H1 (cell line): ENCODE results near the gene PAIP1. TPM values are rescaled to one million over a fixed set of nuclear protein-coding genes. Genes with fewer than 3 reads are reported as not detected.

Source experiments
- CTCF ChIA-PET: fragments of 300-600 bp; sonication (Branson Sonifier 250); formaldehyde crosslinking; loops from one replicate; lab custom pipeline; 2021; ENCODE audit not compliant: partially characterized antibody; lab: Charles Lee
- POLR2A ChIA-PET: fragments of 300-600 bp; sonication (Branson Sonifier 250); formaldehyde crosslinking; loops from one replicate; lab custom pipeline; 2021; ENCODE audit warnings: inconsistent platforms; ENCODE audit not compliant: partially characterized antibody; lab: Charles Lee
- DNase-seq, 2 experiments: peaks; one replicate each; pipeline versions ENCODE4 v3.0.0 to v3.0.0-alpha.2; 2010 to 2022; ENCODE audit warnings: low spot score in 2 of 2, low read depth in 1 of 2, mixed read lengths in 1 of 2
- FAIRE-seq: peaks from 2 replicates; lab custom pipeline; 2011; peaks lifted over from hg19 to GRCh38; lab: Jason Lieb, UNC
- H2AFZ ChIP-seq: 2 replicates; pipeline ENCODE4 v1.8.1; 2012; ENCODE audit warnings: low read length, inconsistent platforms
- H2AK5ac ChIP-seq: 2 replicates; pipeline ENCODE4 v1.6.1; 2013; ENCODE audit warnings: low read depth, low read length
- H2BK120ac ChIP-seq: replicated peaks from 2 replicates; pipeline ENCODE3; 2013; ENCODE audit warnings: low read depth, low read length, inconsistent platforms
- H2BK12ac ChIP-seq: 2 replicates; pipeline ENCODE4 v1.6.1; 2013; ENCODE audit warnings: low read depth, low read length
- H2BK15ac ChIP-seq: 2 replicates; pipeline ENCODE4 v1.6.1; 2013; ENCODE audit warnings: low read length
- H2BK20ac ChIP-seq: 2 replicates; pipeline ENCODE4 v1.6.1; 2013; ENCODE audit warnings: low read length
- H2BK5ac ChIP-seq: 2 replicates; pipeline ENCODE4 v1.6.1; 2013; ENCODE audit warnings: low read depth, low read length
- H3K14ac ChIP-seq: 2 replicates; pipeline ENCODE4 v1.6.1; 2013; ENCODE audit warnings: inconsistent platforms; ENCODE audit not compliant: insufficient read length
- H3K18ac ChIP-seq: 2 replicates; pipeline ENCODE4 v1.6.1; 2013; ENCODE audit warnings: low read length; ENCODE audit errors: extremely low read depth
- H3K23ac ChIP-seq: 2 replicates; pipeline ENCODE4 v1.6.1; 2013; ENCODE audit warnings: inconsistent platforms; ENCODE audit not compliant: insufficient read length
- H3K23me2 ChIP-seq: 2 replicates; pipeline ENCODE4 v1.6.1; 2013; ENCODE audit warnings: low read depth, low read length
- H3K27ac ChIP-seq: 2 replicates; pipeline ENCODE4 v1.6.1; 2011; ENCODE audit warnings: low read depth, low read length, inconsistent platforms
- H3K27me3 ChIP-seq, 4 experiments: replicated peaks in 1 of 4; 1 replicate in 1 of 4; 2 replicates in 3 of 4; pipeline versions ENCODE4 v1.6.1 to v1.8.1; 2011 to 2013; ENCODE audit warnings: low read length in 3 of 4, mild to moderate bottlenecking in 3 of 4, inconsistent platforms in 2 of 4, mixed read lengths in 2 of 4, moderate library complexity in 1 of 4; ENCODE audit not compliant: control insufficient read depth in 3 of 4, insufficient read depth in 3 of 4; ENCODE audit errors: extremely low read depth in 1 of 4
- H3K36me3 ChIP-seq, 4 experiments: 2 replicates each; pipeline versions ENCODE4 v1.6.1 to v1.8.1; 2011 to 2013; ENCODE audit warnings: mild to moderate bottlenecking in 4 of 4, low read length in 3 of 4, moderate library complexity in 2 of 4, control low read depth in 1 of 4, inconsistent platforms in 1 of 4; ENCODE audit not compliant: insufficient read depth in 4 of 4, control insufficient read depth in 2 of 4
- H3K4ac ChIP-seq: replicated peaks from 2 replicates; pipeline ENCODE3; 2013; ENCODE audit warnings: low read length, low read depth, mixed read lengths, inconsistent platforms; ENCODE audit not compliant: insufficient read length
- H3K4me1 ChIP-seq, 4 experiments: replicated peaks in 1 of 4; 1 replicate in 1 of 4; 2 replicates in 3 of 4; pipeline versions ENCODE4 v1.6.1 to v1.8.1; 2011 to 2013; ENCODE audit warnings: low read length in 3 of 4, inconsistent platforms in 2 of 4, mixed read lengths in 1 of 4; ENCODE audit not compliant: insufficient read depth in 4 of 4, control insufficient read depth in 3 of 4
- H3K4me2 ChIP-seq, 2 experiments: 2 replicates each; pipeline versions ENCODE4 v1.6.1 to v1.8.1; 2011 to 2013; ENCODE audit warnings: low read depth in 2 of 2, low read length in 2 of 2, control low read depth in 1 of 2, inconsistent platforms in 1 of 2, mild to moderate bottlenecking in 1 of 2; ENCODE audit not compliant: insufficient read depth in 1 of 2
- H3K4me3 ChIP-seq, 4 experiments: fragments of 200-600, 300-600 bp in 1 of 4; sonication (generic), shearing (Covaris generic), sonication (Bioruptor Twin) in 1 of 4; 2 replicates each; pipeline versions ENCODE4 v1.5.1 to v1.8.1; 2011 to 2016; ENCODE audit warnings: low read length in 4 of 4, low read depth in 3 of 4, control low read depth in 2 of 4, inconsistent platforms in 2 of 4, mild to moderate bottlenecking in 2 of 4, mixed read lengths in 1 of 4, moderate library complexity in 1 of 4; ENCODE audit not compliant: insufficient read depth in 2 of 4; ENCODE audit errors: extremely low read depth in 1 of 4
- H3K56ac ChIP-seq: replicated peaks from 2 replicates; pipeline ENCODE3; 2013; ENCODE audit warnings: low read depth, mild to moderate bottlenecking, mixed read lengths, low read length, inconsistent platforms; ENCODE audit not compliant: insufficient read length
- H3K79me1 ChIP-seq: 2 replicates; pipeline ENCODE4 v1.6.1; 2013; ENCODE audit warnings: low read depth, low read length, control low read depth
- H3K79me2 ChIP-seq, 2 experiments: 2 replicates each; pipeline versions ENCODE4 v1.6.1 to v1.8.1; 2012 to 2013; ENCODE audit warnings: low read length in 2 of 2, mild to moderate bottlenecking in 2 of 2, inconsistent platforms in 1 of 2; ENCODE audit not compliant: insufficient read depth in 2 of 2, control insufficient read depth in 1 of 2
- H3K9ac ChIP-seq, 4 experiments: replicated peaks in 1 of 4; 1 replicate in 1 of 4; 2 replicates in 3 of 4; pipeline versions ENCODE4 v1.6.1 to v1.8.1; 2011 to 2013; ENCODE audit warnings: low read depth in 3 of 4, low read length in 3 of 4, control low read depth in 2 of 4, mild to moderate bottlenecking in 2 of 4, moderate library complexity in 2 of 4, inconsistent platforms in 1 of 4; ENCODE audit errors: extremely low read depth in 1 of 4
- H3K9me3 ChIP-seq, 2 experiments: 2 replicates each; pipeline versions ENCODE4 v1.6.1 to v1.8.1; 2012 to 2013; ENCODE audit warnings: mild to moderate bottlenecking in 2 of 2, moderate library complexity in 2 of 2, control low read depth in 1 of 2, inconsistent platforms in 1 of 2, low read depth in 1 of 2, low read length in 1 of 2, mixed read lengths in 1 of 2; ENCODE audit not compliant: insufficient read depth in 2 of 2
- H4K20me1 ChIP-seq, 2 experiments: replicated peaks in 1 of 2; 2 replicates each; pipeline versions ENCODE3 to v1.8.1; 2011 to 2013; ENCODE audit warnings: inconsistent platforms in 2 of 2, low read length in 2 of 2, mild to moderate bottlenecking in 1 of 2; ENCODE audit not compliant: insufficient read depth in 2 of 2, control insufficient read depth in 1 of 2
- H4K5ac ChIP-seq: 2 replicates; pipeline ENCODE4 v1.6.1; 2013; ENCODE audit warnings: low read length, low read depth, mixed read lengths, inconsistent platforms; ENCODE audit not compliant: insufficient read length
- H4K8ac ChIP-seq: 2 replicates; pipeline ENCODE4 v1.8.0; 2013; ENCODE audit warnings: mild to moderate bottlenecking, moderate library complexity, low read length, inconsistent platforms; ENCODE audit not compliant: insufficient read depth; ENCODE audit errors: extremely low read depth
- H4K91ac ChIP-seq: replicated peaks from 2 replicates; pipeline ENCODE3; 2013; ENCODE audit warnings: low read length, mixed read lengths, inconsistent platforms; ENCODE audit not compliant: insufficient read length
- HDAC2 ChIP-seq, 2 experiments: fragments of 300-600 bp in 1 of 2; sonication (generic) in 1 of 2; IDR thresholded peaks; 2 replicates each; pipeline ENCODE4 v1.6.1; 2011 to 2012; ENCODE audit warnings: low read depth in 2 of 2, low read length in 2 of 2, mild to moderate bottlenecking in 2 of 2, moderate library complexity in 2 of 2, borderline replicate concordance in 1 of 2, inconsistent platforms in 1 of 2
- SIN3A ChIP-seq, 2 experiments: IDR thresholded peaks in 1 of 2; conservative IDR thresholded peaks in 1 of 2; 2 replicates each; pipeline ENCODE4 v1.6.1; 2011 to 2012; ENCODE audit warnings: low read length in 2 of 2, improper control_type of control experiment in 1 of 2, low read depth in 1 of 2, mild to moderate bottlenecking in 1 of 2
- SUZ12 ChIP-seq: fragments of 200-600 bp; sonication (generic); IDR thresholded peaks from 2 replicates; pipeline ENCODE4 v1.6.1; 2012; ENCODE audit warnings: mild to moderate bottlenecking, inconsistent platforms, low read length, moderate library complexity, mixed read lengths
- WGBS, 2 experiments: shearing (Covaris generic) in 1 of 2; methylation state at CpG; one replicate each; pipeline versions ENCODE4 v1.1.6 to v1.1.7; 2013 to 2015; ENCODE audit warnings: low lambda C conversion rate in 2 of 2, mixed read lengths in 2 of 2, inconsistent platforms in 1 of 2, low coverage in 1 of 2, missing lambda C conversion rate in 1 of 2; ENCODE audit not compliant: insufficient replicate concordance in 2 of 2, insufficient coverage in 1 of 2, insufficient read length in 1 of 2; ENCODE audit errors: extremely low coverage in 1 of 2, missing lambda C conversion rate in 1 of 2; 5-methylcytosine and 5-hydroxymethylcytosine counted together
- polyA plus RNA-seq, 7 experiments: library from polyadenylated mRNA; depleted of rRNA in 3 of 7; stranded (reverse) in 5 of 7; unstranded in 2 of 7; fragments of >200 nt in 5 of 7; fragments of 200-250 nt in 2 of 7; gene quantifications; 1 replicate in 5 of 7; 2 replicates in 1 of 7; 4 replicates in 1 of 7; pipeline versions ENCODE4 v1.2.1 to v1.2.3, GENCODE V29; 2011 to 2013; ENCODE audit warnings: missing spikeins in 2 of 7, mixed read lengths in 2 of 7
- total RNA-seq: library from RNA; stranded (reverse); fragmentation: NEBNext Ultra II Directional; extraction: Animal tissue kit (Norgen Biotek cat#: 25700); gene quantifications from 2 replicates; pipeline ENCODE4 v1.2.1, GENCODE V29; 2021
- TF ChIP-seq, protein P1 (sequence below): IDR thresholded peaks from 2 replicates; pipeline ENCODE4 v1.6.1; 2011; ENCODE audit warnings: low read length, improper control_type of control experiment

The PAIP1 gene
- total and polyA plus RNA-seq, 2 of the 8 experiments (the other 6 are each of a cell fraction or from before 2014, with no cell fraction given): 62.9 to 89.5 TPM

- no peak overlapping the region for H4K5ac ChIP-seq
- H2BK5ac ChIP-seq: no peak overlapping the region
- no peaks in the 10 kb centered on the region; a peak in 1 of 4 replicates for H3K79me2 ChIP-seq
- no peak overlapping the region for H3K56ac ChIP-seq
- H3K9me3 ChIP-seq: no peaks in the 10 kb centered on the region
- no peak overlapping the region for H2AFZ ChIP-seq
- no peaks in the 10 kb centered on the region for H3K23me2 ChIP-seq
- no peaks in the 10 kb centered on the region for H3K79me1 ChIP-seq
- no peaks in the 10 kb centered on the region for H3K27me3 ChIP-seq
- no peak overlapping the region for H3K18ac ChIP-seq
- H2BK12ac ChIP-seq: no peak overlapping the region
- H4K20me1 ChIP-seq: no peaks in the 10 kb centered on the region
- peaks cover 4 to 86% (median 49%) of the 10 kb centered on the region in 4 experiments for H3K36me3 ChIP-seq
- FAIRE-seq (no peak), DNase-seq (no peak)
- no peak overlapping the region for H3K23ac ChIP-seq
- H3K9ac ChIP-seq: no peak overlapping the region
- H4K91ac ChIP-seq: no peak overlapping the region
- no peak overlapping the region for H3K4me2 ChIP-seq
- ChIA-PET POLR2A (interaction anchor here (0.6 to 1.9 kb wide), 4 partner anchors 8 to 26 kb away, joined by 4 to 6 read pairs (median 4); partner anchors contain the start of gene C5orf34), CTCF (no interaction called here)
- no peak overlapping the region for H2BK20ac ChIP-seq
- TF ChIP-seq SUZ12 (no peak), SIN3A (conservative IDR thresholded peaks at IDR 0.05 in 1 of 2, IDR thresholded peaks at IDR 0.05 in 1 of 2; ENCODE audit: low read depth in 1 of 2, low read length in 2 of 2) (no peak), HDAC2 (IDR thresholded peaks at IDR 0.05; ENCODE audit: borderline replicate concordance in 1 of 2, low read depth in 2 of 2, low read length in 2 of 2) (no peak)
- TF ChIP-seq, protein P1, sequence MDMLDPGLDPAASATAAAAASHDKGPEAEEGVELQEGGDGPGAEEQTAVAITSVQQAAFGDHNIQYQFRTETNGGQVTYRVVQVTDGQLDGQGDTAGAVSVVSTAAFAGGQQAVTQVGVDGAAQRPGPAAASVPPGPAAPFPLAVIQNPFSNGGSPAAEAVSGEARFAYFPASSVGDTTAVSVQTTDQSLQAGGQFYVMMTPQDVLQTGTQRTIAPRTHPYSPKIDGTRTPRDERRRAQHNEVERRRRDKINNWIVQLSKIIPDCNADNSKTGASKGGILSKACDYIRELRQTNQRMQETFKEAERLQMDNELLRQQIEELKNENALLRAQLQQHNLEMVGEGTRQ: no peak
- H3K4me3 ChIP-seq: no peak overlapping the region
- H3K4me1 ChIP-seq: no peaks in the 10 kb centered on the region
- no peak overlapping the region for H3K27ac ChIP-seq
- H3K4ac ChIP-seq: no peak overlapping the region
- WGBS, 2 experiments: 98% methylated on average over 2 of the region's 2 CpGs; no CpG with 5 or more reads in 1 of the 2 experiments
- no peak overlapping the region for H2BK15ac ChIP-seq
- H2BK120ac ChIP-seq: no peak overlapping the region
- H4K8ac ChIP-seq: no peak overlapping the region
- H3K14ac ChIP-seq: no peak overlapping the region
- H2AK5ac ChIP-seq: no peak overlapping the region
Observed at GRCh38 chr5:43533646-43534045, 23.2 kb downstream of the PAIP1 start.
